Activated CD4-positive, alpha-beta T cell treated with anti-CD3 and anti-CD28 coated beads, Interleukin-2, Interleukin-6, amounts not matched to agents 100 ng/mL and 50 ng/mL, durations not matched to agents 16 hours and 8 hours (primary cell): ENCODE measurements around the gene RALGPS1.

Experiments
- DNase-seq: peaks from one replicate; pipeline ENCODE4 v3.0.0-alpha.2; 2020

Gene RALGPS1

DNA sequence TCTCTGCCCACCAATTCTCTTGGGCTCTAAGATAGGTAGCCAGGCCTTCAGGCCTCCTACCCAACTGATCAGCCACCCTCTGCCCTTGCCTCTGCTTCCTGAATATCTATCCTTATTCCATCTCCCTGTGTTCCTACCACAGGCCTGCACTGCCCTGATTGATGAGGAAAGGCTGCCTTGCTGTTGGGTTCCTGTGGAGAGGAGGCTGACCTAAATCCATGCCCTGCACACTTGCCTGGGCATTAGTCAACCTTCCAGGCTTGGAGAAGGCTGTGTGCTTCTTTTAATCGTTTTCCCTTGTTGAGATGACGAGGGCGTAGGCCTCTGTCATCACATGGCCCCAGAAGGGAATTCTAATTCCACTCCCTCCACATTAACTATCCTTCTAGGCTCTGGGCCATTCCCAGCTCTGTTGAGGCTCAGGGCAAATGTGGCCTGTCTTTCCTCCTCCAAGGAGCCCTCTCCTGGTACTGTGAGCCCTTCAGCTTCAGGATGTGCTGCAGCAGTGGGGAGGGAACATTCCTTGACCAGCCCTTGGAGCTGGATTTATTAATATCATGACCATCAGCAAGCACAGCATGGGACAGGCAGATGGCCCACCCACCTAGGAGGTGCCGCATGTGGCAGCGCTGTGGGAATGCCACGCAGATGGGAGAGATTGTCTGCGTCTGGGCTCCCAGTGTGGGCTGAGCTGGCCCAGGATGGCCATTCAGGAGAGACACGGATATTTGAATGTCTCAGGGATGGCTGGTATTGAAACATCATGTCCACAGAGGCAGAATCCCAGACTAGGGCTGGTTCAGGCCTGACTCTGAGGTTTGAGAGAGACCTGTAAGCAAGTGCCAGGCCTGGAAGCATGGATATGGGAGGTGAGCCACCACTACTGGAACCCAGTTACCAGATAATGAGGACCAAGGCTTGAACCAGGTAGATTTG, 166.9 kb downstream of the RALGPS1 start:
- no peak for DNase-seq

DNA sequence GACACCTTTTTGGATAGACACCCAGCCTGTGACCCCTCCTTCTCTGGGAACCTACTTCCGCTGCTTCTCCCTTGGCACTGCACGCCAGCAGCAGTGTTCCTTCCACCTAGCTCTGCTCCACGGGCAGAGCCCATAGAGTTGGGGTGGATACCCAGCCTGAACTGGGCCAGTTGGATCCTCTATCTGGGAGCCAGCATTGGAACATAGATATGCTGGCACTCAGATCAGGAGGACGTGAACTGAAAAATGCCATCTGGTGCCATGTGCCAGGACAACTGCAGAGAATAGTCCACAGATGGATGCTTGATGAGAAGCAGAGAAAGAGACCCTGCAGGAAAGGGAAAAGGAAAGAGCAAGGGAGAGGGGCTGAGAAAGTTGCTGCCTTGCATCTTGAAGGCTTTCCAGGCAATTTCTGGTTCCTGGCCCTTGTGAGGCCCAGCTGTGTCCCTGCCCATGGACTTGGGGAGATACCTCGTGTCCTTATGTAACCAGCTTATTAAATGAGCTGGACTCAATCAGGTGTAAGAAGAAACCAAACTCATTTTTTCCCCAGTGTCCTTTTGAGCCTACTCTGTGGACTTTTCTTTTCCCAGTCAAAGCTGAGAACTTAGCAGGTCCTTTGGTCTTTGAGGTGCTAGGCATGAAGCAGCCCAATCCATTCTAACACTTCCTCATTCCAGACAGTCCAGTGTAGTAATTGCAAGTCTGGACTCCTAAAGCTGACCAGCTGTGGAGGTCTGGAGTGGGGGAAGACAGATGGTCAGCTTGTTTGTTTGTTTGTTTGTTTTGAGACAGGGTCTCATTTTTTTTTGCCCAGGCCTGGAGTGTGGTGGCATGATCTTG, 168.8 kb downstream of the RALGPS1 start:
- no peak for DNase-seq

DNA sequence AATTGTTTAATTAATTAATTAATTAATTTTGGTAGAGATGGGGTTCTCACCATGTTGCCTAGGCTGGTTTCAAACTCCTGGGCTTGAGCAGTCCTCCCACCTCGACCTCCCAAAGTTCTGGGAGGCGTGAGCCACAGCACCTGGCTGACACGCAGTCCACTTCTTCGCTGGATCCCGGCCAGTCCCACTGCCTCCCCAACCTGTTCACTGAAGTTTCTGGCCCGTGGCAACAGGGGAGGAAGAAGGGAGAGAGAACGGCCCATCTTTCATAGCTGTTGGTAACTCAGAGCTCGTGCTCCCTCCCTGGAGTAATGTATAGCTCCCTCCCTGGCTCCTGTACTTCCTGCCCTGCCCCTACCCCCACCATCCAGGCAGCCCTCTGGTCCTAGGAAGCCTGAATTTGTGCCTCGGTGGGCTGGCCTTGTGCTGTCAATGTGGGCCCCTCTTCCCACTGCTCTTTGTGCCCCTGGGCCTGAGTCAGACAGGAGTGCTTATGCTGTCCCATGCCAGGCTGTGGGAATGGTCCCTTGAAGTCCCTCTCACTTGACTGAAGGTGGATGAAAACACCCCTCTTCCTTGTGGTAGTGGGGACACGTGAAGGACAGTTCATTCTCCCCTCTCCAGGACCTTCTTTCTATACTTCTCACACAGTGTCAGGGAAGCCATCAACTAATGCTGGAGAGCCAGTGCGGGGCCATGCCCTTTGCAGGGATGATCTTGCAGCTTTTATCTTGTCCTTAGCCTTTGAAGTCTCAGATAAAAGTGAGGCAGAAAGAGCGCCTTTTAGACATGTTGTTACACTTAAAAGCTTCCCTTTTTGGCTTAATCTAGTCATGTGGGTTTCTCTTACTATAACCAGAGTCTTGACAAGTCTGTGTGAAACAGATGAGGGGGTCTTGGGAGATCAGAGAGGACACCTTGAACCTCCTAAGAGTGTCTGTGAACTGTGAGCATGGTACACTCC, 169.8 kb downstream of the RALGPS1 start:
- DNase-seq = no peak

DNA sequence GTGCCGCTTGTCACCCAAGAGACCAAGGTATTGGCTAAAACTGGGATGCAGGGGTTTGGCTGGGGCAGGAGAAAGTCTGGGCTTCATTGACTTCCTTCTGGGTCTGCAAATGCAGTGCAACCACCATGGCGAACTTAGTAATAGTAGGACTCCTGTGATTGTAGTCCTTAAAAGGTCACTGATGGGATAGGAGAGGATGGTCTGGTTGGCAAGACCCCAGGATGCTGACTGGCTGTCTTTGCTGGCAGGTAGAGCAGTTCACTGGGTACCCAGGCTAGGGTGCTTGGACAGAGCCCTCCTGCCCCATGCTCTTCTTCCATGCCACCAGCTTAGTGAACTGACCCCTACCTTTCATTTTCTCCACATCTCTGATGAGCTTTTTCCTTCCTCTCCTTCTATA, 170.6 kb downstream of the RALGPS1 start:
- no peak for DNase-seq

DNA sequence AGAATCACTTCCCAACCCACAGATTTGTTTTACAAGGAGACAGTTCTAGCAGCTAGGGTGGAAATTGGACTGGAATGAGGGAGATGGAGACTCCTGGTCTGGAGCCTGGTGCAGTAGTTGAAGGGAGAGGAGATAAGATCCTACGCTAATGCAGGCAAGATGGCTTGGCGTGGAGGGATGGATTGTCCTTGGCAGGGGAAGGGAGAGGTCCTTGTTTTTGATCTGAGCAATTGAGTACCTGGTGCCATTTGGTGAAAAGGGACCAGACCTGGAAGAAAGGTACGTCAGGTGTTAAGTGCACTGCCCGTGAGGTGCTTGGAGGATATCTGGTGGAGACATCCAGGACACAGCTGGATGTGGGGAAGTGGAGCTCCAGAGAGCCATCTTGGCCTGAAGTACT, 172.2 kb downstream of the RALGPS1 start:
- no peak for DNase-seq

DNA sequence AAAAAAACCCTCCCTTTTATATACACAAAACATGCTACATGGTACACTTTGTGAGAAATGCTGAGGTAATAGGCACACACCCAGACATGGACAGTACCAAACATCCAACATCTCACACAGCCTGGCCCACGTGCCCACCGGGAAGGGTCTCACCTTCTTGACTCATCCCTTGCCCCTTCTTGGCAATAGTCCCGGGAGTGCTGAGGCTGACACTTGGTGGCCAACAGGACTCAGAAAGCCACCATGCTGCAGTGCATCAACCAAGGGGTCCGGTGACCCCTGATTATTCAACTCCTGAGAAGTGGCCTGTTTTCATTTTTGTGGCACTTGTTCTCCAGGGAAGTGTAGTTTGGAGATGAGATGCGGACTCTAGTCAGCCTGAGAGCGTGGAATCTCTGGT, 172.8 kb downstream of the RALGPS1 start:
- no peak for DNase-seq

DNA sequence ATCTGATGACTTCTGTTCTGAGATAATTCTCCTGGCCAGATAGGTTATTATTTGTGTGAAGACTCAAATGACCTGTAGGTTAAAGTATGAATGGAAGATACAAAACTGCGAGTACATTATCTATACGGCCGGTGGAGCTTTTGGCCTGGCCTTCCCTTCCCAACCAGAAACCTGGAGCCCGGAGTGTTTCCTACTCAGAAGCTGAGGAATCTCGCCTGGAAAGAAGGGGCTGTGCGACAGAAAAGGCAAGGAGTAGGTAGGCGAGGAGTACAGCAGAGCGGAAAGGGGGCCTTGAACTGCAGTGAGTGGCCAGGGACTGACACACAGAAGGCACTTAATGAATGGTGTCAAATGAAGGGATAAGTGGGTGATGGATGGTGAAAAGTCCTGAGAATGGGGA, 173.3 kb downstream of the RALGPS1 start:
- DNase-seq = no peak

DNA sequence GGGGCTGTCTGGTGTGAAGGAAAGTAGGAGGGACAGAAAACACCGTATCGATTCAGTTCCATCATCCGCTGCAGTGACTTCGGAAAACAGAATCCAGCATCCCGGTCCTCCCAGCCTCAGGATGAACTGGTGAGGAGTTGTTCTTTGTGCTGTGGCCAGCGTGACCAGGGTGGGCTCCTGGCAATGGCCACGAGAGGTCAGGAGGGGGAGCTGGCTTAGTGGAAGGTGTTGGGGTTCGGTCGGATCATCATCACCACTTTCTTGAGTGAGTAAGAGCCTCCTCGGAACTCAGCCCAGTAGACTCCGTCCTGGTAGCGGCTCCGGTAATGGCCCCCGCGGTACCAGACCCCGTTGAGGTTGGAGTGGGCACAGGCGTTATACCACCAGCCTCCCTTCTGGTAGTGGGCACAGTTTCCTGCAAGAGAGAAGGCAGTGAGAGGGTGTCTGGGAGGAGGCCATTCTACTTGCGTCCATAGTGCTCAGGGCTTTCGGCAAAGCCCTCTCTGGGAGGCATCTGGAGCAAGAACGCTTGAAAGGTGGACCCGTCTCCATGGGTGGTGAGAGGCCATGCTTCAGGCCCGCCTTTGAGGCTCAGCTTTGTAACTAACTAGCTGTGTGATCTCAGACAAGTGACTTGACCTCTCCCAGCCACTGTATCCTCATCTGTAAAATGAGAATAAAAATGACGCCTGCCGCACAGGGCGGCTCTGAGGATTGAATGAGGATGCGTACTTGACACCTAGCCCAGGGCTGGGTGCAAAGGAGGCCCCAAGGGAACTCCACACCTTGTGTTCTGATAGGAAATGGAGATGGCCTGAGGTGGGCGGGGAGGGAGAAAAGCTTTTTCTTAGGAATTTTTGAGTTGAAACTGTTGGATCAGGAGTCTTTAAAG, 174.4 kb downstream of the RALGPS1 start:
- DNase-seq = no peak

DNA sequence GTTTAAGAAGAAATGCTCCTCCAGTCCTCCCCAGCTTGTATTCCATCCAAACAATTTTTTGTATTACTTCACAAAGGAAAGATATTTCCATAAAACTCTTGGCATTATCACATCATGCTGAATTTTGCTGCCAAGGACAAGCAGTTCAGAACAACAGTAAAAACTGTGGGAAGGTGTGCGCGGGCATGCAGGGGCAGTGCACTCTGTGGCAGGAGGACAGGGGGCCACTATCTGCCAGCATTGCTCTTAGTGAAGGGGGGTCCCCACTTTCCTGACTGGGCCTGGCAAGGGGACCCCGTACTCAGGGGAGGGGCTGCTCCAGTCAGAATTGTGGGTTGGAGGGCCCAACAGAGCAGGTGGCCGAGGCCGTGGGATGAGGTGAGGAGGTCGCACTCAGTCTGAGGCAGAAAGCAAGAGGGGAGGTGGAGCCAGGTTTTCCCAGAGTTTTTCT, 175.1 kb downstream of the RALGPS1 start:
- DNase-seq = no peak

DNA sequence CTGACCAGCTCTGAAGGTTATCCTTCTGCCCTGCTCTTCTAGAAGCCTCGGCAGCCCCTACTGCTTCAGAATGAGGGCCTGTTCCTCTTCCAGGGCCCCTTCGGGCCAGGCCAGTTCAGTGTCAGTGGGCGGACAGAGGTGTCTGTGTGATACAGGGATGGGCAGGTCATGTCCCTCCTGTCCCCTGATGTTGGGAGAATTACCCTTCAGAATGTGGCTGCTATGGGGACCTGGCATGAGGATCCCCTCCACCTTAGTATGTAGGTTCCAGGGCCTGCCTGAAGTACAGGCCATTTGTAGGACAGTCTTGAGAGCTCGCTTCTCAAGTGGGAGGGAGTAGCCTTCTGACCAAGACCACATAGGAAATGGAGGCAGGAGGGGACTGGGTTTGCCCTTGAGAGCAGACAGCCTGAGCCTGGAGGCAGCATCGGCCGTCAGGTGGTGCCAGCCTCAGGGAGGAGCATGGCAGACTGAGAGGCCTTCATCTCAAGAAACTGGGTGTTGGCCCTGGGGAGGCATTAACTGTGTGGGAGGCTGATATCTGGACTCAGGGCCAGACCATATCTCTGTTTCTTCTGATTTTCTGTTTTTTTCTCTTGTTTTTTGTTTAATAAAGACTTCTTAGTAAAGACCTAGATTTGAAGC, 175.9 kb downstream of the RALGPS1 start:
- DNase-seq = no peak

DNA sequence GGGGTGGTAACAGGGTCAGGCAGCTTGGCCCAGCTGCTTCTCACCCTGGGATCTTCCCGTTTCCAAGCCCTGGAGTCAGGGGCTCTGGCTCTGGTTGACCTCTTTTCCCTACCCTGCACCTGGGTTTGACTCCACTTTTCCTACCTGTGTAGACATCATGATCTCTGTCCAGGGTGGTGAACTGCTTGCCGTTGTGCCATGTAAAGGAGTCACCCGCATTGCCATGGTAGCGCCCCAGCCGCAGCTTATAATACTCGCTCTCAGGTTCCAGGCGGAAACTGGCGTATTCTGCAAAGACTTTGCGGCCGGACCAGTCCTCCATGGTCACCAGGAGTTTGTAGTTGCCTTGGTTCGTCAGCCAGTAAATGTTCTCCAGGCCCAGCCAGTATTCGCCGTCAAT, 176.9 kb downstream of the RALGPS1 start:
- no peak for DNase-seq

DNA sequence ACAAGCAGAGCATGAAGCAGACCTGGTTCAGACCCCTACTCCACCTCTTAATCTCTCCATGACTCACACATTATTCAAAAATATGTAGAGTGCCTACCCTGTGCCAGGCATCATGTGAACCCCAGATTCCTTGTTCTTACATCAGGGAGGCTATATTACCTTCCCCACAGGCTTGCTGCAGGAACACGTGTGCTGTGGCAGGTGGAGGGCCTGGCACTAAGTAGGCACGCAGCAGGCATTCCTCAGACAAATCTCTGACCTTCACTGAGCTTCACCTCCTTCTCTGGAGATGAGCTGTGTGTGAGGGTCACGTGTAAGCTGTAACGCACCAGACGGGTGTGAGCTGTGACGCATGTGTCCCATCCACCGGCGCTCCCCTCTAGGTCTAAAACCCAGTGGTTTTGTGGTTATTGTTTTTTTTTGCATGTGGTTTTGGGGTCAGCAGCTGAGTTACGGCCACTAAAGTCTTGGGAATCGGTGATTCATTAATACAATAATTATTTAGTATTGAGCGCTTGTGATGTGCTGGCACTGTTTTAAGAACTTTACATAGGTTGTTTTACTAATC, 177.5 kb downstream of the RALGPS1 start:
- DNase-seq = no peak

DNA sequence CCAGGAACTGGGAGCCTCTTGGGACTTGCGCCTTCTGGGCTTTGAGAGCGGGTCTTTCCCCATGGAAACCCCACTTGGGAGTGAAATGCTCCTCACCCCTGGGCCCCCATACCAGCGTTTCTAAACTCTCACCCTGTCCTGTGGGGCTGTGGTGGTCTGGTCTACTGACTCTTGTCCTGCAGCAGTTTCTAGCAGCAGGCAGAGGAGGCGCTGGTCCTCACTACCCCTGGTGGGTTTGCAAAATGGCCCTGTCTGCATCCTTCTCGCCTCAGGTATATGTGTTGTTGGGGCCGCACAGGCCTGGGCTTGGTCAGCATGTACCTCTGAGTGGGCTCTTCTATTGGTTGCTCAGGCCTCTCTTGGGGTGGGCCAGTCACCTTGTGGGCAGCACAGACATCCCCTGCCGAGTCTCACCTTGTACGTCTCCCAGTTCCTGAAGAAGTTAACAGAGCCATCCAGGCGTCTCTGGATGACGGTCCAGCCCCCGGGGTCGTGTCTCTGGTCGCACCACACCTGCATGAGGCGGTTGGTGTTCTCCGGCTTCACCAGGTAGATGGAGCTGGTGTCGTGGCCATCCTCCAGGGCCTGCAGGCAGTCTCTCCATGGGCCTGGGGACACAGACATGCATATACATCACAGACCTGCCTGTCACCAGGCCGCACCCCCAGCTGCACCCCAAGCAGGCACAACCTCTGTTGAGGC, 178.9 kb downstream of the RALGPS1 start:
- DNase-seq = no peak

DNA sequence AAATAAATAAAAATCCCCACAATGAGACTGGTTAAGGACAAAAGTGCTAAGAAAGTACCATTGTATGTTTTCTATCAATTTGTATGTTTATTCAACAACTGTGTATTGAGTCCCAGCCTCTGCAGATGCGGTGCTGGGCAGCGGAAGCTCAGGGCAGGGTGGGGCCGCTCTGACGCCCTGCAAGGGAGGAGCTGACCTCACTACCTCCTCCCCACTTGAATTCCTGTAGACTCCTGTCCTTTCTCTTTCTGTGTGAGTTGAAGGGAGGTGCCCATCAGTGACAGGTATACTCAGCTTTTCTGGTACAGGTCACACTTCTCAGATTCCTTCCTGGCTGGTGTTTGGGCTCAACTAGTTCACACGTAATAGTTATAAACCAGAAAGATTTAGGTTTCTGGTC, 180.8 kb downstream of the RALGPS1 start:
- no peak for DNase-seq

DNA sequence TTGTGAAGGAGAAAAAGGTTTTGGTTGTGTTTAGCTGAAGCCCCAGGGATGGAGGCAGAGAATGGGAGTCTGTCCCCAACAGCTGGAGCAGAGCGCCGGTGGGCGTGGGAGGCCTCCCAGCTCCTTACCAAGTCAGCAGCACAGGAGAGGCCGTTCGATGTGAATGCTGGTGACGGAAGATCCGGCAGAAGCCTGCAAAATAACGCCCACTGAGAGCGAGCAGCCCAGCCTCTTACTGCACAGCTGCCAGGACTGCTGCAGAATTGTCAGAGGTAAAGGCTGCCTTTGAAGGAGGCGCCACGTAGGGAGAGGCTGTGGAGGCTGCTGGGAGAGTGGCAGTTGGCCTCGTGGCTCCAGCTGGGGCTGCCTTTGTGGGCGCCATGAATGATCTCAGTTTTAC, 181.6 kb downstream of the RALGPS1 start:
- no peak for DNase-seq

DNA sequence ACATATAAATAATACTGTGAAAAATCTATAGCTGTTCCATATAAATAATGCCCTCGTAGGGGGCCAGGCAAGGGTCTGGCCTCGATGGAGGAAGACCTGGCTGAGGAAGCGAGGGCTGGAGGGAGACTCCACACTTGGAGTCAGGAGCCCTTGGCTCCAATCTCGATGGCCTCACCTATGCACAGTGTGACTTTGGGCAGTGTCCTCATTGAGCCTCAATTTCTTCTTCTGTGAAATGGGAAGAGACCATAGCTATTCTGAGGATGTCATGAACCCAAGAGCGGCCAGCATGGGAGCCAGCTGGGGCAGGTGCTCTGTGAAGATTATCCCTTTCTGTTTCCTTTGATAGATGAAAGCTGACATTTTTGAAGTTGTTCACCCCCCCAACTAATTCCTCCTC, 183.1 kb downstream of the RALGPS1 start:
- DNase-seq = no peak

DNA sequence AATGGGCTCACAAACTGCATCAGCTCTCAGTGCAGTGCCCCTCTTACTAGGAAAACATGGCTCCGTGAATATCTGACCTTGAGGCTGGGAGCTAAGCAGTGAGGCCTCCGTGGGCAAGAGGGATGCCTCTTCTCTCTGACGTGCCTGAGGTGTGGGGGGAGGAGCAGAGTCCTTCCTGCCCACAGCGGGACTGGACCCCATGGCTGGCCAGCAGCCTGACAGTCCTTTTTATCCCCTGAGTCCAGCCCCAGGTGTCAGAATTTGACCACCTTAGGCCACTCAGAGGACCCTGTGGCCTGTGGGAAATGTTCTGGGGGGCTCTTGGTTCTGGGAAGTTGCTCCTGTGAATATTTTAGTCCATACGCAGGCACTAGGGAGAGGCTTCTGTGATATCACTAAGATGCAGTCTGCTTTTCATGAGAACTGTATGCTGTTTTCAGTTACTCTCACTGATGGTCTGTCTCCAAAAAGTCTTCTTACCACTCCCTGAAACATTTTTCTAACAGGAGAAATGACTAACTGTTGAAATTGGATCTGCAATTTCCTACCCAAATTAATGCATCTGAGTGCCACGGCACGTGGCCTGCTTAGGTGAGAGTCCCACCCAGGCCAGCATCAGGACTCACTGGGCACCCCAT, 184.5 kb downstream of the RALGPS1 start:
- DNase-seq = no peak

DNA sequence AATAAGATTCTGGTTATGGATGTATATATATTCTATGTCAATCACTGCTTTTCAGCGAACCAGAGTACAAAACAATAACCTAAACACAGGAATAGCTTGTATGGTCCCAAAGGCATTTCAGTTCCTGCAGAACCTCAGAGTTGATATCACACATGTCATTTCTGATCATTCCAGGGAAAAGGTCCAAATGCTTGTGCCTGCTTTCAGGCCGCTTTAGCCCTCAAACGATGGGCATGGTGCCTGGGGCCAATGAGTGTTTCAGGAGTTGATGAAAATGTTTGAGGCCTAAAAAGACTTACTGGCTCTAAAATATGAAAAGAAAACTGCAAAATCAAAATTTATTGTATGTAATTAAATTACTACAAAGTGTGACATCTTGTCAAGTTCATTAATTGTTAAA, 185.1 kb downstream of the RALGPS1 start:
- no peak for DNase-seq

DNA sequence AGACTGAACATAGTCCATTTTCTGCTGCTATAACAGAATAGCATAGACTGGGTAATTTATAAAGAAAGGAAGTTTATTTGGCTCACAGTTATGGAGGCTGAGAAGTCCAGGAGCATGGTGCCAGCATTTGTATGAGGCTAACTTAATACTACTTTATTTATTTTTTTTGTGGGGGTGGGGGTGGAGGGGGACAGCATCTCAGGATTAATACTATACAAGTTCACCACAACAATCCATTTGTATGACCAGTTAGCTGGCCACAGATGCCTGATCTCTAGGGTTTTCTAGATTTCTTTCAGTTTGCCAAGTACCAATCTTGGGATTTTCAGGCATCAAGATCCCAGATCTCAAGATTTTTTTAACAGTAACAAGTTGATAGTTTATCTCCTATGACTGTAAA, 187.6 kb downstream of the RALGPS1 start:
- no peak for DNase-seq

DNA sequence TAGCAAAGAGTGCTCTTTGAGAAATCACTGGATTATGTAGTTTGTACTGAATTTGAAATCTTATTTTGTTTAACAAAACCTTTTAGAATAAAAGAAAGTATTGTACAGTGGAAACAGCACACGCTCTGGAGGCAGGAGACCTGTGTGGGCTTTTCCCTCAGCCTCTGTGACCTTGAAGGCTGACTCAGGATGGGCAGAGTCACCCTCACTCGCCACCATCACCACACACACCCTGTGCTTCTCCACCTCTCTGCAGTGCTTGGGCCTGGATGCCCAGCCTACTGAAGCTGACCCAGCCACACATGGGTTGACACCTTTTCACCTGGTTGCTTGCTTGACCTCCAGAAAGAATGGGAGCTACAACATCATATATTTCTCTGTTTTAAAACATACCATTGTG, 188.2 kb downstream of the RALGPS1 start:
- DNase-seq = no peak
